ENCODE results near the gene TMC1.
"Not testable (repeated sequence)": the region's sequence is repeated elsewhere in the genome, so short reads cannot be mapped to it uniquely, and the experiment has no call there.

The TMC1 gene

DNA sequence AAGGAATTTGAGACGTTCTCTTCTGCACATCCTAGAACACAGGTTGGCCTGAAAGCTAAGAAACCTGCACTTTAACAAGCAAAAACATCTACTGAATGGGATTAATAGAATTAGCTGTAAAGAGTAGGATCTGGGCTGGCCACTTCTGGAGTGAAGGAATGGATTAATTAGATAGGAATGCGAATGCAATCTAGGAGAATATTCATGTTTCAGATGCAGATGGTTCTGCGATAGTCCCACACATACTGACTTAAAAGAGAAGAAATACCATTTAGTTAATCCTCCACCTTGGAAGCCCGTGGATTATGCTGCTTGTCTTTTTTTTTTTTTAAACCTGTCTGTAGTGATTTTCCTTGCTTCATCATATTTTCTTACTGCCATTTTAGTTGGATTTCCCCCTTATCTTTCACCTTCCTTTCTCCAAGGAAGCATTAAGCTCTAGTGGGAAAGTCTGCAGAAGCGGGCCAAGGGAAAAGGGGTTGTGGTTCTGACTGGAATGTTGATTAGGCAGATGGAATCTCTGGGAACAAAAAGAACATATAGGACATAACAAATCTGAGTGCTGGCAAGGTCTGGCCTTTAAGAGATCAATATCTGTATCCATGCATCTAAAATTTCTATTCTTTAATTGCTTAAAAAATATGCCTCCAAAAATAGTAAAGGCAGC is 279.1 kb downstream of the TMC1 start:
- Histone ChIP-seq H3K4me3 (ENCODE audit: low read depth, low read length, poor library complexity, severe bottlenecking) (no peak overlapping the region), H3K9me2 (ENCODE audit: low read depth, low read length) (no peaks in the 10 kb centered on the region), H3K27me3 (ENCODE audit: insufficient read depth, low read length) (no peaks in the 10 kb centered on the region), H3K4me2 (ENCODE audit: low read length) (no peak overlapping the region), H2AFZ (ENCODE audit: low read length) (no peak overlapping the region), H3K9me3 (ENCODE audit: low read length) (no peaks in the 10 kb centered on the region), H3F3A (ENCODE audit: insufficient read depth, low read length) (no peaks in the 10 kb centered on the region), H3K9ac (ENCODE audit: low read length) (no peak overlapping the region), H3K36me3 (ENCODE audit: insufficient read depth, low read length) (no peaks in the 10 kb centered on the region), H3K27ac (ENCODE audit: low read depth, low read length, poor library complexity, severe bottlenecking) (no peak overlapping the region), H3K4me1 (ENCODE audit: insufficient read depth, low read length, severe bottlenecking) (no peaks in the 10 kb centered on the region), H4K20me1 (ENCODE audit: insufficient read depth, low read length) (no peaks in the 10 kb centered on the region), H3K79me2 (ENCODE audit: insufficient read depth, low read length) (no peaks in the 10 kb centered on the region)
- TF ChIP-seq, protein P1, sequence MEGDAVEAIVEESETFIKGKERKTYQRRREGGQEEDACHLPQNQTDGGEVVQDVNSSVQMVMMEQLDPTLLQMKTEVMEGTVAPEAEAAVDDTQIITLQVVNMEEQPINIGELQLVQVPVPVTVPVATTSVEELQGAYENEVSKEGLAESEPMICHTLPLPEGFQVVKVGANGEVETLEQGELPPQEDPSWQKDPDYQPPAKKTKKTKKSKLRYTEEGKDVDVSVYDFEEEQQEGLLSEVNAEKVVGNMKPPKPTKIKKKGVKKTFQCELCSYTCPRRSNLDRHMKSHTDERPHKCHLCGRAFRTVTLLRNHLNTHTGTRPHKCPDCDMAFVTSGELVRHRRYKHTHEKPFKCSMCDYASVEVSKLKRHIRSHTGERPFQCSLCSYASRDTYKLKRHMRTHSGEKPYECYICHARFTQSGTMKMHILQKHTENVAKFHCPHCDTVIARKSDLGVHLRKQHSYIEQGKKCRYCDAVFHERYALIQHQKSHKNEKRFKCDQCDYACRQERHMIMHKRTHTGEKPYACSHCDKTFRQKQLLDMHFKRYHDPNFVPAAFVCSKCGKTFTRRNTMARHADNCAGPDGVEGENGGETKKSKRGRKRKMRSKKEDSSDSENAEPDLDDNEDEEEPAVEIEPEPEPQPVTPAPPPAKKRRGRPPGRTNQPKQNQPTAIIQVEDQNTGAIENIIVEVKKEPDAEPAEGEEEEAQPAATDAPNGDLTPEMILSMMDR (IDR thresholded peaks at IDR 0.05; ENCODE audit: low read length) = no peak
- TF ChIP-seq EZH2 (IDR thresholded peaks at IDR 0.05; ENCODE audit: borderline replicate concordance, low read length) = no peak

DNA sequence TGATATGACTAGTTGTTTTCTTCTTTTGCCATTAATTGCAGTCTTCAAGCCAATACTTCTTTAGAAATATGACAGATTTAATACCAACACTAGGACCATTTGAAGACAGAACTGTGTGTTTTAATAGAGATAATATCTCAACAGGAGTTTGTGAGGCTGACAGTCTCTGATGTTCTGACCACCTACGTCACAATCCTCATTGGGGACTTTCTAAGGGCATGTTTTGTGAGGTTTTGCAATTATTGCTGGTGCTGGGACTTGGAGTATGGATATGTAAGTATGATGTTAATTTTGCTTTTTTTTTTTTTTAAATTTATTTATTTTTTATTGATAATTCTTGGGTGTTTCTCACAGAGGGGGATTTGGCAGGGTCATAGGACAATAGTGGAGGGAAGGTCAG is 283.8 kb downstream of the TMC1 start:
- Histone ChIP-seq H3K27me3 (ENCODE audit: insufficient read depth, low read length) (no peaks in the 10 kb centered on the region), H4K20me1 (ENCODE audit: insufficient read depth, low read length) (no peaks in the 10 kb centered on the region), H3K9ac (ENCODE audit: low read length) (no peak overlapping the region), H3K9me3 (ENCODE audit: low read length) (no peaks in the 10 kb centered on the region), H3K4me1 (ENCODE audit: insufficient read depth, low read length, severe bottlenecking) (no peaks in the 10 kb centered on the region), H2AFZ (ENCODE audit: low read length) (no peak overlapping the region), H3K27ac (ENCODE audit: low read depth, low read length, poor library complexity, severe bottlenecking) (no peak overlapping the region), H3K4me3 (ENCODE audit: low read depth, low read length, poor library complexity, severe bottlenecking) (no peak overlapping the region), H3K79me2 (ENCODE audit: insufficient read depth, low read length) (no peaks in the 10 kb centered on the region), H3K4me2 (ENCODE audit: low read length) (no peak overlapping the region), H3K9me2 (ENCODE audit: low read depth, low read length) (no peaks in the 10 kb centered on the region), H3F3A (ENCODE audit: insufficient read depth, low read length) (no peaks in the 10 kb centered on the region), H3K36me3 (ENCODE audit: insufficient read depth, low read length) (no peaks in the 10 kb centered on the region)
- TF ChIP-seq, protein P1 (IDR thresholded peaks at IDR 0.05; ENCODE audit: low read length) = no peak
- TF ChIP-seq EZH2 (IDR thresholded peaks at IDR 0.05; ENCODE audit: borderline replicate concordance, low read length) = no peak

DNA sequence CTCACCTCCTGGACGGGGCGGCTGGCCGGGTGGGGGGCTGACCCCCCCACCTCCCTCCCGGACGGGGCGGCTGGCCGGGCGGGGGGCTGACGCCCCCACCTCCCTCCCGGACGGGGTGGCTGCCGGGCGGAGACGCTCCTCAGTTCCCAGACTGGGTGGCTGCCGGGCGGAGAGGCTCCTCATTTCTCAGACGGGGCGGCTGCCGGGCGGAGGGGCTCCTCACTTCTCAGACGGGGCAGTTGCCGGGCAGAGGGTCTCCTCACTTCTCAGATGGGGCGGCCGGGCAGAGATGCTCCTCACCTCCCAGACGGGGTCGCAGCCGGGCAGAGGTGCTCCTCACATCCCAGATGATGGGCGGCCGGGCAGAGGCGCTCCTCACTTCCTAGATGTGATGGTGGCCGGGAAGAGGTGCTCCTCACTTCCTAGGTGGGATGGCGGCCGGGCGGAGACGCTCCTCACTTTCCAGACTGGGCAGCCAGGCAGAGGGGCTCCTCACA is 285.0 kb downstream of the TMC1 start:
- not testable (repeated sequence) for H3K36me3 ChIP-seq (ENCODE audit: insufficient read depth, low read length); H3F3A ChIP-seq (ENCODE audit: insufficient read depth, low read length); H3K9me3 ChIP-seq (ENCODE audit: low read length); H3K79me2 ChIP-seq (ENCODE audit: insufficient read depth, low read length); H3K4me2 ChIP-seq (ENCODE audit: low read length); H3K4me1 ChIP-seq (ENCODE audit: insufficient read depth, low read length, severe bottlenecking); H3K9me2 ChIP-seq (ENCODE audit: low read depth, low read length); H2AFZ ChIP-seq (ENCODE audit: low read length); H3K27me3 ChIP-seq (ENCODE audit: insufficient read depth, low read length); H3K9ac ChIP-seq (ENCODE audit: low read length); H3K4me3 ChIP-seq (ENCODE audit: low read depth, low read length, poor library complexity, severe bottlenecking); H4K20me1 ChIP-seq (ENCODE audit: insufficient read depth, low read length); H3K27ac ChIP-seq (ENCODE audit: low read depth, low read length, poor library complexity, severe bottlenecking)

Measured in OCI-LY1 (cell line).